Measurements from ENCODE around the gene SSBP3.

- TF ChIP-seq CTCF (CRISPR knock-in tag; IDR thresholded peaks at IDR 0.05) (no peak), ADNP (CRISPR knock-in tag; IDR thresholded peaks at IDR 0.05) (no peak), FOSL1 (CRISPR knock-in tag; IDR thresholded peaks at IDR 0.05; ENCODE audit: borderline replicate concordance) (no peak), IRX3 (CRISPR knock-in tag; IDR thresholded peaks at IDR 0.05; ENCODE audit: borderline replicate concordance, low read depth) (no peak)
These were observed 55.8 kb downstream of the SSBP3 start for GRCh38 chr1:54350360-54350759.
